Measurements from ENCODE around the gene LARGE1.

LARGE1 gene

DNA sequence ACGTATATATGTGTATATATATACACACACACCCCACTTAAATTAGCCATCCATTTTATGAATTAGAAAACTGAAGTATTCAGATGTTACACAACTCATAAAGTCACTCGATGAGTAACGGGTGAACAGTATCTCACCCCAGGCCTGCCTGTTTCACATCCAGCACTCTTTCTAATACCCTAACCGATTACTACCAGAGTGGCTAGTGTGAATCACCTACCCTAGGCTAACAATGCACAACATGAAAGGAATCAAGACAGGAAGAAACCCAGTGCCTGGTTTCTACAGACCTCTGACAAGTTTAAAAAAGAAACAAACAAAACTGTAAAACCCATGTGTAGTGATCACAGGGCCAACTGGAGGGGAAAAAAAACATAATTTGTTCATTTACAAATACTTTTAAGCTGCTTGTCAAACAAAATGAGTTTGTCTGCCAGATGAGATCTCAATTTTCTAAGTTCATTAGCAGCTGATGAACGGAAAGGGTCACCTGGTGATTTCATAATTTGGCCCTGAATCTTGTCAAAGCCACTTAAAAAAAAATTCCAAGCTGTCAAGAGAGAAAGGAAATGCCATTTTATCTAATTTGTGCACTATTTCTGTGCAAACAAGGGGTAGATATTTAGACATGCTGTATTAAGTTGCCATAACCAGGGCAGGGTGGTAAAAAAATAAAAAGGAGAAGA lies 134.8 kb downstream of the LARGE1 start:
- Histone ChIP-seq H3K4me3 (no peak overlapping the region), H3K27me3 (no peaks in the 10 kb centered on the region), H3K4me2 (peak overlapping the region; percentile 32; the same call in 1 of the 2 replicates), H3K4me1 (peaks cover 13% of the 10 kb centered on the region), H3K9ac (no peak overlapping the region; the same call in 1 of the 2 replicates), H3K27ac (no peak overlapping the region), H3K36me3 (peaks cover 16% of the 10 kb centered on the region), H4K20me1 (no peaks in the 10 kb centered on the region), H3K9me3 (peaks cover 27% of the 10 kb centered on the region)
- TF ChIP-seq Cebpa-rat (IDR thresholded peaks at IDR 0.05) = no peak

DNA sequence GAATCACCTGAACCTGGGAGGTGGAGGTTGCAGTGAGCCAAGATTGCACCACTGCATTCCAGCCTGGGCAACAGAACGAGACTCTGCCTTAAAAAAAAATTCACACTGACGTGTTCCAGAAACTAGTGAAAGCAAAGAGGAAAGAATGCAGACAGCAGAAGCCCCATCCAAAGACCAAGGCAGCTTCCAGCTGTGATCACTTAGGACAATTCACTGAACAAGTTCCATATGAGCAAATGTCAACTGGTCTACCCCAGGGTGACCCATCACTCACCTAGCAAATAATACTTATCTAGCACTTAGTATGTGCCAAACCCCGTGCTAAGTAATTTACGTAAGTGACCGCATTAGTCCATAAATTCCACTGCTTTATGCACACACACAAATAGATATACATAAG lies 138.9 kb downstream of the LARGE1 start:
- no peaks in the 10 kb centered on the region for H4K20me1 ChIP-seq

DNA sequence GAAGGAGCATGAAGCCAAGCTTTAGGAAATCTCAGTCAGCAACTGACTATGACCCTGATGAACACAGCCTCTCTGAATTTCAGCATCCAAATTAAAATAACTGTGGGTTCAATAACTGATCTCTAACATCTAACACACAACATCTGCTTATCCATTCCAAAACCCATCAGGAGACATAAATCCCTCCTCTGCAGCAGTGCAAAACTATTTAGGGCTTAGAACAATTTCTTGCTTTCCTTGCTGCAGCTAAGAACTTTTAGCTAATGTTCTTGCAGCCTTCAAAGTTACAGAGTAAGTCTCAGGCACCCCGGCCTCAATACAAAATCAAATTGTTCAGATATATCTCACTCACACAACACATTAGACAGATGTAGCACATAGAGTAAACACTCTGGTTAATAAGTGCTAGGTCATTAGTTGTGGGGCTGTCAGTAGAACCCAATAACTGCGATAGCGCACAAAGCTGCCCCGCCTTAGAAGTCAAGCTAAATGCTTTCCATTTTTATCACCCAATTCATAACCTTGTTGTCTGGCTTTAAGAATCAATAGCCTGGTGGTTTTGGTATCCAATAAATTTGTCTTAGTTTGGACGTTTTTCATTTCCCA lies 139.6 kb downstream of the LARGE1 start:
- Histone ChIP-seq H4K20me1 (no peaks in the 10 kb centered on the region), H3K36me3 (no peaks in the 10 kb centered on the region), H3K9me3 (0 out of 2 replicates have a peak, but pooled peaks cover 6% of the 10 kb centered on the region), H3K27me3 (no peaks in the 10 kb centered on the region), H3K4me1 (peaks cover 5% of the 10 kb centered on the region), H3K4me3 (no peak overlapping the region), H3K27ac (no peak overlapping the region), H3K9ac (no peak overlapping the region), H3K4me2 (no peak overlapping the region)
- no peak for TF ChIP-seq Cebpa-rat (IDR thresholded peaks at IDR 0.05)

More for the DNA sequence above, 138.9 kb downstream of the LARGE1 start:
- Histone ChIP-seq H3K9me3 (0 out of 2 replicates have a peak, but pooled peaks cover 6% of the 10 kb centered on the region), H3K27ac (no peak overlapping the region), H3K36me3 (no peaks in the 10 kb centered on the region), H3K4me2 (no peak overlapping the region), H3K27me3 (no peaks in the 10 kb centered on the region), H3K4me1 (peaks cover 13% of the 10 kb centered on the region), H3K9ac (no peak overlapping the region), H3K4me3 (no peak overlapping the region)
- no peak for TF ChIP-seq Cebpa-rat (IDR thresholded peaks at IDR 0.05)

DNA sequence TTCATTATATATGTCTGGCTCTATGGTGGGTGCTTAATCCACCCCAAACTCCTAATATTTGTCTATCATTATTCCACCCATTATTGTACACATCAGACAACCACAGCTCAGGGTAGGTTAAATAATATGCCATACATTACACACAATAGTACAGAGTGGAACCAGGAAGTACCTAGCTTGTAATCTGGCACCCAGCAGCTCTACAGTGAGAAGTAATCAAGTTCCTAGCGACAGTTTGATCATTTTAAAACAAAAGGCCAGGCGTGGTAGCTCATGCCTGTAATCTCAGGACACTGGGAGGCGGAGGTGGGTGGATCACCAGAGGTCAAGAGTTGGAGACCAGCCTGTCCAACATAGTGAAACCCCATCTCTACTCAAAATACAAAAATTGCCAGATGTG lies 141.0 kb downstream of the LARGE1 start:
- peaks cover 7% of the 10 kb centered on the region; the same call in 1 of the 2 replicates for H3K4me1 ChIP-seq
- H3K9ac ChIP-seq = no peak overlapping the region
- no peak overlapping the region for H3K27ac ChIP-seq
- H4K20me1 ChIP-seq = no peaks in the 10 kb centered on the region
- no peak for TF ChIP-seq Cebpa-rat (IDR thresholded peaks at IDR 0.05)
- no peak overlapping the region for H3K4me3 ChIP-seq
- H3K4me2 ChIP-seq = no peak overlapping the region
- no peaks in the 10 kb centered on the region for H3K27me3 ChIP-seq
- 0 out of 2 replicates have a peak, but pooled peaks cover 6% of the 10 kb centered on the region for H3K9me3 ChIP-seq
- H3K36me3 ChIP-seq = no peaks in the 10 kb centered on the region

DNA sequence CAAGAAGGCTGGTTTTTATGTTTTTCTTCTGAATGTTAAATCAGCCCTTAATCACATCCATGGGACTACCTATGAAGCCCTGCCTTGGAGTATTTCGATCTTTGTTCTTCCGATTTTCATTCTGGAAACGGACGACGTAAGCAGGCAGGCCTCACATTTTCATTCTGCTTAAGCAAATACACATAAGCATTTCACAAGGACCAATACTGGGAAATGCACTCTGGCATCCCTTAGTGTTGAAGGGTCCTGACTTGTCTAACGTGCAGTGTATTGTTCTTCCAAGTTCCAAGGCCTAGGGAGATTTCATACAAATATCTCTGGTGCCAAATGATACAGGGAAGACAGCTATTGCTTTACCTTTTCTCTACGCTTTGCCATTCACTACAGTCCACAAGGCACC lies 143.8 kb downstream of the LARGE1 start:
- Histone ChIP-seq H3K9me3 (0 out of 2 replicates have a peak, but pooled peaks cover 6% of the 10 kb centered on the region), H3K4me3 (no peak overlapping the region), H3K36me3 (no peaks in the 10 kb centered on the region), H3K4me1 (peaks cover 7% of the 10 kb centered on the region; the same call in 1 of the 2 replicates), H3K27me3 (no peaks in the 10 kb centered on the region), H4K20me1 (no peaks in the 10 kb centered on the region), H3K27ac (no peak overlapping the region), H3K4me2 (no peak overlapping the region), H3K9ac (no peak overlapping the region)
- TF ChIP-seq Cebpa-rat (IDR thresholded peaks at IDR 0.05) = no peak

DNA sequence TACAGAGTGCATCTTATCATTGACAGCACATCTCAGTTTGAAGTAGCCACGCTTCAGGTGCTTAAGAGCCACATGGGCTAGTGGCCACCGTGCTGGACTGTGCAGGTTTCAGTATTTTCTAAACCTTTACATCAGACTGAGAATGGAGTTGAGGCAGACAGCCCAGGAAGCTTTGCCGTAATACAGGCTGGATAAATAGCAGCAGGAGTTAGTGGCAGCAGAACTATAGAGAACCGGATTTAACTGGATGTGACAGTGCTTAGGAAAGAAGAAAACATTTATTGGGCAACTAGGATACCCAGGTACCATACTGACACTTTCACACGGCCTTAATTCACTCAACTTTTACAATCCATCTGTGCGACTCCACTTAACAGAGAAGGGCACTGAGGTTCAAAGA lies 145.5 kb downstream of the LARGE1 start:
- no peak overlapping the region for H3K9ac ChIP-seq
- no peak overlapping the region for H3K27ac ChIP-seq
- TF ChIP-seq Cebpa-rat (IDR thresholded peaks at IDR 0.05) = no peak
- H3K4me2 ChIP-seq = no peak overlapping the region
- H3K4me3 ChIP-seq = no peak overlapping the region
- 0 out of 2 replicates have a peak, but pooled peaks cover 6% of the 10 kb centered on the region for H3K9me3 ChIP-seq
- no peaks in the 10 kb centered on the region for H3K36me3 ChIP-seq
- H3K27me3 ChIP-seq = no peaks in the 10 kb centered on the region
- H4K20me1 ChIP-seq = no peaks in the 10 kb centered on the region
- H3K4me1 ChIP-seq = peaks cover 7% of the 10 kb centered on the region; the same call in 1 of the 2 replicates

DNA sequence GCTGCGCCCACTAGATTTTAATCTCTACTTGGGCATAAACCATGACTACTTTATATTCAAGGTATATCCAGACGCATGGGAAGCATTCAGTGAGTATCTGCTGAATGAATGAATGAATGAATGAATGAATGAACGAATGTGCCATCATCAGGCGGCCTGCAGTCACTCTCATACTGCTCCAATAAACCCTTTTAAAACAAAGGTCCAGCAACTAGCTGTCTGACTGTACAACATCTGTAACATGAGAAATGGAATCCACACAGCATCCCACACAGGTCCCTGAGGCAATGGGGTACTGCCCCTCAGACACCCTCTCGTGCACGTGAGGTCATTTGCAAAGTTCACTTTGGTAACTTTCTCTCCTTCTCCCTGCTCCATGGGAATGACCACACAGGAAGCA lies 147.5 kb downstream of the LARGE1 start:
- H3K4me3 ChIP-seq = no peak overlapping the region
- no peak overlapping the region for H3K27ac ChIP-seq
- no peaks in the 10 kb centered on the region for H4K20me1 ChIP-seq
- H3K27me3 ChIP-seq = no peaks in the 10 kb centered on the region
- no peak overlapping the region for H3K4me2 ChIP-seq
- H3K36me3 ChIP-seq = no peaks in the 10 kb centered on the region
- H3K4me1 ChIP-seq = peaks cover 21% of the 10 kb centered on the region
- no peak for TF ChIP-seq Cebpa-rat (IDR thresholded peaks at IDR 0.05)
- H3K9ac ChIP-seq = no peak overlapping the region
- H3K9me3 ChIP-seq = no peaks in the 10 kb centered on the region

DNA sequence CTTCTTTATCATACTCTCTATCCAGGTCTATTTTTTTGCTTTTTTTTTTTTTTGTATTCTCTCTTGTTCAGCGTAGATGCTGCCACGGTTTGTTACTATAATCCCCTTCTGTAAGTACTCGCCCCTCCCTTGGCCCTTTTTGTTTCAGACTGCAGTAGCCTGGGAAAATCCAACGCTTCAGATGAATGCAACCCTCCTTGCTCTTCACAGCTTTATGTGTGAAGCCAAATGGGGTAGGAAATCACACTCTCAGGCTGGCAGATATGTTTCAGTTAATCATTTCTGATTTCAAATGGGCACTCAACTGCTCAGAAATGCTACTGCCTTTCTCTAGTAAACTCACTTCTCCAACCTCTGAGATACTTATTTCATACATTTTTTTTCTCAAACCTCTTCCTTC lies 149.1 kb downstream of the LARGE1 start:
- H3K9me3 ChIP-seq = no peaks in the 10 kb centered on the region
- H4K20me1 ChIP-seq = no peaks in the 10 kb centered on the region
- no peak overlapping the region for H3K27ac ChIP-seq
- no peak overlapping the region for H3K9ac ChIP-seq
- no peaks in the 10 kb centered on the region for H3K36me3 ChIP-seq
- H3K27me3 ChIP-seq = no peaks in the 10 kb centered on the region
- no peak for TF ChIP-seq Cebpa-rat (IDR thresholded peaks at IDR 0.05)
- H3K4me1 ChIP-seq = peaks cover 23% of the 10 kb centered on the region
- no peak overlapping the region for H3K4me2 ChIP-seq
- no peak overlapping the region for H3K4me3 ChIP-seq

DNA sequence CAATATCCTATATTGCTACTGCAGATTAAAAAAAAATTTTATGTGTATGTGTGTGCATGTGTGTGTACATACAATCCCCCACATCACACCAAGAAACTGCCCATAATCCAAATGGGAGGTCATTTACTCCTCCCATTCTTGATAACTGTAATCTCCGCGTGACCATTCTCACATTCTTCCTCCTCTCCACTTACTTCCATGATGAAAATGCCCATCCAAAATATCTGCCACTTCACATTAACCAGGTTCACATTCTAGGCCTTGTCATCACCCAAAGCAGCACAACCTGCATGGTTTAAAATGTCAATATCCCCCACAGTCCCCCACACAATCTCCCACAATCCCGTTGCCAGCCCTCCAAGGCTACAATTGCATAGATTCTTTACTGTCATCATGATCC lies 149.6 kb downstream of the LARGE1 start:
- Histone ChIP-seq H3K4me1 (peaks cover 23% of the 10 kb centered on the region), H3K4me2 (no peak overlapping the region), H3K27me3 (no peaks in the 10 kb centered on the region), H3K4me3 (no peak overlapping the region), H3K9ac (no peak overlapping the region), H4K20me1 (no peaks in the 10 kb centered on the region), H3K27ac (no peak overlapping the region), H3K36me3 (no peaks in the 10 kb centered on the region), H3K9me3 (no peaks in the 10 kb centered on the region)
- TF ChIP-seq Cebpa-rat (IDR thresholded peaks at IDR 0.05) = no peak

DNA sequence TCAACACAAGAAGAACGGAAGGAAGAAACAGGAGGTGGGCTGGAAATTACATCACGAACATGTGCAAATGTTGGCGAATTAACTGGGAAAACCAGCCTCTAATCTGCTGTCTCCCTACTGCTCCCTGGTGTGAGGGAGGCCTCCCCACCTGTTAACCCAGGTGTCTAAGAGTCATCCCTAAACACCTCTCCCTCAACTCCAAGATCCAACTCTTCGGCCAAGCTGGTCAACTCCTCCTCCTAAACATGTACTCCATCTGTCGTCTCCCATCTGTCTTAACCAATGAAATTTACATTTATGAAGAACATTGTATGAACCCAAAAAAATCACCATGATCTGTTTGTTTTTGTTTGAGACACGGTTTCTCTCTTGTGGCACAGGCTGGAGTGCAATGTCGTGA lies 154.2 kb downstream of the LARGE1 start:
- Histone ChIP-seq H3K9ac (no peak overlapping the region), H3K36me3 (no peaks in the 10 kb centered on the region; the same call in 1 of the 2 replicates), H3K4me3 (no peak overlapping the region), H3K9me3 (no peaks in the 10 kb centered on the region), H3K4me2 (no peak overlapping the region), H3K27me3 (no peaks in the 10 kb centered on the region), H4K20me1 (no peaks in the 10 kb centered on the region), H3K27ac (no peak overlapping the region), H3K4me1 (peaks cover 30% of the 10 kb centered on the region)
- no peak for TF ChIP-seq Cebpa-rat (IDR thresholded peaks at IDR 0.05)
